ENCODE data around the gene KRTAP10-3. TPM values are rescaled to one million over a fixed set of nuclear protein-coding genes. Genes with fewer than 3 reads are reported as not detected.
A peak's percentile ranks its signal among the peaks of the same experiment; 100 is the strongest.
"Not testable (repeated sequence)": the region's sequence is repeated elsewhere in the genome, so short reads cannot be mapped to it uniquely, and the experiment has no call there.

KRTAP10-3 gene
- total RNA-seq, 1 donor from 2014 or later = not detected

- no peak overlapping the region for H3K4me3 Mint-ChIP-seq
- peaks cover 1% of the 10 kb centered on the region for H3K9me3 Mint-ChIP-seq
- peaks cover 21% of the 10 kb centered on the region for H3K4me1 Mint-ChIP-seq
- no peaks in the 10 kb centered on the region for H3K27me3 Mint-ChIP-seq (ENCODE audit: low read depth)
- no peak for DNase-seq (ENCODE audit: low read depth, low spot score)
- H3K27ac Mint-ChIP-seq (ENCODE audit: unreplicated experiment) = no peak overlapping the region
- peaks cover 6% of the 10 kb centered on the region for H3K36me3 Mint-ChIP-seq (ENCODE audit: low read depth)
- no peak for TF ChIP-seq CTCF (conservative IDR thresholded peaks at IDR 0.05)
These were observed 6.5 kb downstream of the KRTAP10-3 start for GRCh38 chr21:44552136-44552535.

- peaks cover 6% of the 10 kb centered on the region for H3K9me3 Mint-ChIP-seq
- peak within 1 kb of the TSS; percentile 29 for H3K27ac Mint-ChIP-seq (ENCODE audit: unreplicated experiment)
- H3K4me1 Mint-ChIP-seq = peaks cover 21% of the 10 kb centered on the region
- H3K4me3 Mint-ChIP-seq = no peak within 1 kb of the TSS
- no peak for DNase-seq (ENCODE audit: low read depth, low spot score)
- peaks cover 10% of the 10 kb centered on the region for H3K36me3 Mint-ChIP-seq (ENCODE audit: low read depth)
- no peak for TF ChIP-seq CTCF (conservative IDR thresholded peaks at IDR 0.05)
- no peaks in the 10 kb centered on the region for H3K27me3 Mint-ChIP-seq (ENCODE audit: low read depth)
These were observed 7.1 kb downstream of the KRTAP10-3 start, which contains the start of gene KRTAP10-2 for GRCh38 chr21:44551340-44551961. Gene KRTAP10-2 (minus strand): TSS chr21:44551505. CDS start chr21:44551458, 47 bp downstream.

GRCh38 chr21:44550807-44551206 is 7.8 kb downstream of the KRTAP10-3 start:
- H3K4me3 Mint-ChIP-seq = no peak overlapping the region
- peak overlapping the region; percentile 29 for H3K27ac Mint-ChIP-seq (ENCODE audit: unreplicated experiment)
- peaks cover 21% of the 10 kb centered on the region for H3K4me1 Mint-ChIP-seq

GRCh38 chr21:44550285-44550684 is 8.3 kb downstream of the KRTAP10-3 start:
- not testable (repeated sequence) for H3K36me3 Mint-ChIP-seq (ENCODE audit: low read depth); DNase-seq (ENCODE audit: low read depth, low spot score); H3K27me3 Mint-ChIP-seq (ENCODE audit: low read depth); H3K9me3 Mint-ChIP-seq; H3K4me3 Mint-ChIP-seq; H3K27ac Mint-ChIP-seq (ENCODE audit: unreplicated experiment)
- peaks cover 21% of the 10 kb centered on the region for H3K4me1 Mint-ChIP-seq

More at GRCh38 chr21:44550807-44551206, 7.8 kb downstream of the KRTAP10-3 start:
- Mint-ChIP-seq H3K36me3 (ENCODE audit: low read depth) (peaks cover 10% of the 10 kb centered on the region), H3K27me3 (ENCODE audit: low read depth) (no peaks in the 10 kb centered on the region), H3K9me3 (peaks cover 6% of the 10 kb centered on the region)
- no peak for TF ChIP-seq CTCF (conservative IDR thresholded peaks at IDR 0.05)
- no peak for DNase-seq (ENCODE audit: low read depth, low spot score)

GRCh38 chr21:44549525-44550211 is 8.9 kb downstream of the KRTAP10-3 start:
- Mint-ChIP-seq H3K27me3 (ENCODE audit: low read depth) (no peaks in the 10 kb centered on the region), H3K4me1 (peaks cover 21% of the 10 kb centered on the region), H3K9me3 (peaks cover 10% of the 10 kb centered on the region), H3K4me3 (no peak overlapping the region), H3K36me3 (ENCODE audit: low read depth) (peaks cover 10% of the 10 kb centered on the region), H3K27ac (ENCODE audit: unreplicated experiment) (peak overlapping the region; percentile 76)
- DNase-seq (ENCODE audit: low read depth, low spot score) = no peak
- TF ChIP-seq CTCF (conservative IDR thresholded peaks at IDR 0.05) = no peak

- peaks cover 10% of the 10 kb centered on the region for H3K9me3 Mint-ChIP-seq
- DNase-seq (ENCODE audit: low read depth, low spot score) = no peak
- peak overlapping the region; percentile 12 for H3K4me3 Mint-ChIP-seq
- H3K4me1 Mint-ChIP-seq = peaks cover 21% of the 10 kb centered on the region
- H3K36me3 Mint-ChIP-seq (ENCODE audit: low read depth) = peaks cover 10% of the 10 kb centered on the region
- TF ChIP-seq CTCF (conservative IDR thresholded peaks at IDR 0.05) = no peak
- no peaks in the 10 kb centered on the region for H3K27me3 Mint-ChIP-seq (ENCODE audit: low read depth)
- peak overlapping the region; percentile 76 for H3K27ac Mint-ChIP-seq (ENCODE audit: unreplicated experiment)
These were observed 9.7 kb downstream of the KRTAP10-3 start for GRCh38 chr21:44548922-44549321.
